Liver (tissue), 3 donors: ENCODE measurements around the gene STAT3.

Experiments
- ATF3 ChIP-seq: IDR thresholded peaks from 2 replicates; pipeline ENCODE4 v1.6.1; 2016; ENCODE audit warnings: antibody characterized with exemption
- CTCF ChIP-seq: fragments of 150-350 bp; IDR thresholded peaks from 2 replicates; pipeline ENCODE4 v1.5.1; 2017; ENCODE audit warnings: improper control_type of control experiment, low read depth, low read length; ENCODE audit not compliant: missing input control
- EGR1 ChIP-seq, 2 donors: IDR thresholded peaks; 2 replicates each; pipeline ENCODE4 v1.6.1; 2016 to 2018; ENCODE audit warnings: antibody characterized with exemption in 2 of 2, low read depth in 2 of 2
- GABPA ChIP-seq, 2 donors: IDR thresholded peaks in 1 of 2; conservative IDR thresholded peaks in 1 of 2; 2 replicates each; pipeline ENCODE4 v1.6.1; 2016; ENCODE audit warnings: antibody characterized with exemption in 2 of 2, mild to moderate bottlenecking in 1 of 2, moderate library complexity in 1 of 2
- HNF4A ChIP-seq, 2 donors: conservative IDR thresholded peaks; 2 replicates each; pipeline ENCODE4 v1.6.1; 2016; ENCODE audit warnings: antibody characterized with exemption in 2 of 2, mild to moderate bottlenecking in 2 of 2
- HNF4G ChIP-seq: IDR thresholded peaks from 2 replicates; pipeline ENCODE4 v1.6.1; 2016; ENCODE audit warnings: antibody characterized with exemption
- JUND ChIP-seq, 2 donors: IDR thresholded peaks; 2 replicates each; pipeline ENCODE4 v1.6.1; 2016; ENCODE audit warnings: antibody characterized with exemption in 2 of 2
- MAX ChIP-seq: IDR thresholded peaks from 2 replicates; pipeline ENCODE4 v1.6.1; 2016; ENCODE audit warnings: antibody characterized with exemption
- REST ChIP-seq: IDR thresholded peaks from 2 replicates; pipeline ENCODE4 v1.6.1; 2016; ENCODE audit warnings: antibody characterized with exemption, mild to moderate bottlenecking
- RXRA ChIP-seq, 2 donors: IDR thresholded peaks; 2 replicates each; pipeline ENCODE4 v1.6.1; 2017 to 2018; ENCODE audit warnings: antibody characterized with exemption in 2 of 2, mild to moderate bottlenecking in 1 of 2
- TAF1 ChIP-seq: conservative IDR thresholded peaks from 2 replicates; pipeline ENCODE4 v1.6.1; 2016; ENCODE audit warnings: antibody characterized with exemption, mild to moderate bottlenecking
- YY1 ChIP-seq: IDR thresholded peaks from 2 replicates; pipeline ENCODE4 v1.6.1; 2016; ENCODE audit warnings: antibody characterized with exemption, mild to moderate bottlenecking
- ZBTB33 ChIP-seq: IDR thresholded peaks from 2 replicates; pipeline ENCODE4 v1.6.1; 2016; ENCODE audit warnings: antibody characterized with exemption
- donor health status: healthy.
- donor health status: healthy.

GRCh38 chr17:42287305-42287976 lies 100.8 kb downstream of the STAT3 start:
- no peak for TF ChIP-seq CTCF
- no peak for TF ChIP-seq YY1
- no peak for TF ChIP-seq TAF1
- TF ChIP-seq RXRA (IDR thresholded peaks at IDR 0.05): no peak
- TF ChIP-seq EGR1 (IDR thresholded peaks at IDR 0.05; ENCODE audit: low read depth in 2 of 2): no peak
- TF ChIP-seq MAX: no peak
- TF ChIP-seq REST: no peak
- TF ChIP-seq GABPA (IDR thresholded peaks at IDR 0.05 in 1 of 2, conservative IDR thresholded peaks at IDR 0.05 in 1 of 2): no peak
- no peak for TF ChIP-seq HNF4A (conservative IDR thresholded peaks at IDR 0.05)
- TF ChIP-seq ZBTB33: no peak
- no peak for TF ChIP-seq HNF4G
- TF ChIP-seq ATF3: no peak
- TF ChIP-seq JUND (IDR thresholded peaks at IDR 0.05): no peak
